WTC11 (cell line): ENCODE data around the gene FABP1. TPM values are rescaled to one million over a fixed set of nuclear protein-coding genes. Genes with fewer than 3 reads are reported as not detected.

Experiments
- ATAC-seq: fragments of 200-7000 bp; cut with Tn5 transposase; 2 replicates; pipeline ENCODE4 v1.10.0; 2021; ENCODE audit warnings: mild to moderate bottlenecking, moderate library complexity
- CTCF ChIA-PET: fragments of 300-600 bp; sonication (Branson Sonifier 250); formaldehyde crosslinking; loops from one replicate; lab custom pipeline; 2021; ENCODE audit warnings: antibody characterized with exemption; lab: Charles Lee
- POLR2A ChIA-PET: fragments of 350-600 bp; sonication (Branson Sonifier 250); formaldehyde crosslinking; loops from one replicate; lab custom pipeline; 2021; ENCODE audit warnings: antibody characterized with exemption; lab: Charles Lee
- DNase-seq: peaks from one replicate; pipeline ENCODE4 v3.0.0; 2021; ENCODE audit warnings: low spot score
- H3K27ac Mint-ChIP-seq: 2 replicates; pipeline ENCODE4 v1.8.0; 2021; ENCODE audit warnings: mixed read lengths
- H3K27me3 Mint-ChIP-seq: 2 replicates; pipeline ENCODE4 v1.8.0; 2021; ENCODE audit warnings: low read depth, mild to moderate bottlenecking, moderate library complexity, mixed read lengths
- H3K36me3 Mint-ChIP-seq: 2 replicates; pipeline ENCODE4 v1.8.0; 2021; ENCODE audit warnings: mixed read lengths
- H3K4me1 Mint-ChIP-seq: 2 replicates; pipeline ENCODE4 v1.8.0; 2022; ENCODE audit warnings: mixed read lengths
- H3K4me3 Mint-ChIP-seq: 2 replicates; pipeline ENCODE4 v1.8.0; 2021; ENCODE audit warnings: mild to moderate bottlenecking, moderate library complexity, mixed read lengths
- H3K9me3 Mint-ChIP-seq: 2 replicates; pipeline ENCODE4 v1.8.0; 2021; ENCODE audit warnings: mixed read lengths
- ELF4 ChIP-seq: sonication (generic); formaldehyde crosslinking; IDR thresholded peaks from 2 replicates; pipeline ENCODE4 v1.8.1; 2022; ENCODE audit warnings: low read depth, mild to moderate bottlenecking, moderate library complexity, missing genetic modification reagents
- EMX1 ChIP-seq: fragments of 250-450 bp; sonication (Bioruptor Pico); IDR thresholded peaks from 2 replicates; pipeline ENCODE4 v1.8.0; 2021; ENCODE audit warnings: mild to moderate bottlenecking
- FOXP1 ChIP-seq: sonication (generic); formaldehyde crosslinking; IDR thresholded peaks from 2 replicates; pipeline ENCODE4 v1.8.0; 2022; ENCODE audit warnings: missing genetic modification reagents, mild to moderate bottlenecking, moderate library complexity, borderline replicate concordance
- JAZF1 ChIP-seq: fragments of 250-450 bp; sonication (Bioruptor Pico); IDR thresholded peaks from 2 replicates; pipeline ENCODE4 v1.9.0; 2021; ENCODE audit warnings: moderate library complexity, mild to moderate bottlenecking, inconsistent platforms
- NFATC4 ChIP-seq: fragments of 250-450 bp; sonication (Bioruptor Pico); IDR thresholded peaks from 2 replicates; pipeline ENCODE4 v1.9.0; 2021; ENCODE audit warnings: mild to moderate bottlenecking
- NFE2L1 ChIP-seq: sonication (generic); formaldehyde crosslinking; IDR thresholded peaks from 2 replicates; pipeline ENCODE4 v1.8.1; 2023; ENCODE audit warnings: missing genetic modification reagents
- NFYB ChIP-seq: sonication (generic); formaldehyde crosslinking; conservative IDR thresholded peaks from 2 replicates; pipeline ENCODE4 v1.8.0; 2022; ENCODE audit warnings: low read depth, missing genetic modification reagents
- NR1H2 ChIP-seq: sonication (generic); formaldehyde crosslinking; IDR thresholded peaks from 2 replicates; pipeline ENCODE4 v1.9.0; 2021; ENCODE audit warnings: mild to moderate bottlenecking, moderate library complexity, missing genetic modification reagents
- TCF7 ChIP-seq: sonication (generic); formaldehyde crosslinking; IDR thresholded peaks from 2 replicates; pipeline ENCODE4 v1.8.0; 2022; ENCODE audit warnings: mild to moderate bottlenecking, low read depth, missing genetic modification reagents, moderate library complexity
- ZNF232 ChIP-seq: sonication (generic); formaldehyde crosslinking; IDR thresholded peaks from 2 replicates; pipeline ENCODE4 v1.8.0; 2022; ENCODE audit warnings: mild to moderate bottlenecking, missing genetic modification reagents
- ZNF396 ChIP-seq: fragments of 250-450 bp; sonication (Bioruptor Pico); IDR thresholded peaks from 2 replicates; pipeline ENCODE4 v1.8.0; 2021; ENCODE audit warnings: mild to moderate bottlenecking, moderate library complexity, borderline replicate concordance
- total RNA-seq: library from RNA; stranded (reverse); gene quantifications from 3 replicates; pipeline ENCODE4 v1.2.3, GENCODE V29; 2021
- TF ChIP-seq, protein P1 (sequence below): sonication (generic); formaldehyde crosslinking; IDR thresholded peaks from 2 replicates; pipeline ENCODE4 v1.8.0; 2022; ENCODE audit warnings: mild to moderate bottlenecking, missing genetic modification reagents
- TF ChIP-seq, protein P2 (sequence below): sonication (generic); formaldehyde crosslinking; IDR thresholded peaks from 2 replicates; pipeline ENCODE4 v1.8.1; 2022; ENCODE audit warnings: low read depth, missing genetic modification reagents, borderline replicate concordance
- TF ChIP-seq, protein P3 (sequence below): sonication (generic); formaldehyde crosslinking; IDR thresholded peaks from 2 replicates; pipeline ENCODE4 v1.8.1; 2022; ENCODE audit warnings: low read depth, mild to moderate bottlenecking, moderate library complexity, missing genetic modification reagents, borderline replicate concordance
- TF ChIP-seq, protein P4 (sequence below): sonication (generic); formaldehyde crosslinking; IDR thresholded peaks from 2 replicates; pipeline ENCODE4 v1.8.0; 2022; ENCODE audit warnings: missing genetic modification reagents
- TF ChIP-seq, protein P5 (sequence below): sonication (generic); formaldehyde crosslinking; IDR thresholded peaks from 2 replicates; pipeline ENCODE4 v1.8.1; 2023; ENCODE audit warnings: mild to moderate bottlenecking, missing genetic modification reagents
- TF ChIP-seq, protein P6 (sequence below): sonication (generic); formaldehyde crosslinking; IDR thresholded peaks from 2 replicates; pipeline ENCODE4 v1.8.0; 2023; ENCODE audit warnings: missing genetic modification reagents, mild to moderate bottlenecking, borderline replicate concordance
- TF ChIP-seq, protein P7 (sequence below): fragments of 250-450 bp; sonication (Bioruptor Pico); IDR thresholded peaks from 2 replicates; pipeline ENCODE4 v1.9.0; 2021; ENCODE audit warnings: mild to moderate bottlenecking

The FABP1 gene
- total RNA-seq, 1 experiment from 2014 or later, result 0.46 TPM

DNA sequence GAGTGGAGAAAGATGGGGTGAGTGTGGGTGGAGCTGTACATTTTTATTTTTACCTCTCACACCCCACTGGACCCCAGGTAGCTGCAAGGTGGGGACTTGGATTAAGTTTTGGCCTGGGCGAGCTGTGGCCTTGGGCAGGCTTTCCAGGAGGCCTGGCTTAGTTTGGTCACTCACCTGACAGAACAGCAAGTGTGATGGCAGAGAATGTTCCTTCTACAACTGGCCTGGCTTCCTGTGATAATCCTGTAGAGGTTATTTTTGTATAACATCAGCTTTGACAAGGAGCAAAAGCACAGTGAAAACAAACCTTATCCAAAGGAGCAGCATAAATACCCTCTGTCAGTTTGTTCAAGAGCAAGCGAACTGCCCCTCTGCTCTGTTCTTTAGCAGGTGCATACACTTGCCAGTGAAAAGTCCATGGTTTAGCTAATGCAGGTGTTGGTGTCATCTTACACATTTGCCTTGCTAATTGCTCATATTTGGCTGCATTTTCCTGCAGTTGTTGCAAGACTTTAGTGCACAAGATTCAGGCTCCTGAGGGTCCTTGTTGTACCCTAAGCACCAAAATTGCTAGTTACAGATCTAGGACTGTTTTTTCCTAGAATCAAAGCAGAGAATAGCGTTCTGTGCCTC lies 48.6 kb upstream of the FABP1 start:
- H3K27me3 Mint-ChIP-seq, result peaks cover 1% of the 10 kb centered on the region; the same call in 1 of the 2 replicates
- TF ChIP-seq EMX1 (CRISPR knock-in tag) (no peak), TCF7 (no peak)
- TF ChIP-seq, protein P1, sequence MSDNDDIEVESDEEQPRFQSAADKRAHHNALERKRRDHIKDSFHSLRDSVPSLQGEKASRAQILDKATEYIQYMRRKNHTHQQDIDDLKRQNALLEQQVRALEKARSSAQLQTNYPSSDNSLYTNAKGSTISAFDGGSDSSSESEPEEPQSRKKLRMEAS, result no peak
- TF ChIP-seq, protein P2, sequence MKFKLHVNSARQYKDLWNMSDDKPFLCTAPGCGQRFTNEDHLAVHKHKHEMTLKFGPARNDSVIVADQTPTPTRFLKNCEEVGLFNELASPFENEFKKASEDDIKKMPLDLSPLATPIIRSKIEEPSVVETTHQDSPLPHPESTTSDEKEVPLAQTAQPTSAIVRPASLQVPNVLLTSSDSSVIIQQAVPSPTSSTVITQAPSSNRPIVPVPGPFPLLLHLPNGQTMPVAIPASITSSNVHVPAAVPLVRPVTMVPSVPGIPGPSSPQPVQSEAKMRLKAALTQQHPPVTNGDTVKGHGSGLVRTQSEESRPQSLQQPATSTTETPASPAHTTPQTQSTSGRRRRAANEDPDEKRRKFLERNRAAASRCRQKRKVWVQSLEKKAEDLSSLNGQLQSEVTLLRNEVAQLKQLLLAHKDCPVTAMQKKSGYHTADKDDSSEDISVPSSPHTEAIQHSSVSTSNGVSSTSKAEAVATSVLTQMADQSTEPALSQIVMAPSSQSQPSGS, result no peak
- TF ChIP-seq, all 79 proteins: peak for 0
- ChIA-PET CTCF (interaction anchor here (0.6 to 5.1 kb wide), 3 partner anchors 14 to 116 kb away, joined by 3 to 33 read pairs (median 3); no protein-coding TSS in a partner anchor), POLR2A (no interaction called here)
- Mint-ChIP-seq H3K4me3 (no peak overlapping the region), H3K4me1 (peaks cover 15% of the 10 kb centered on the region), H3K27ac (no peak overlapping the region), H3K9me3 (no peaks in the 10 kb centered on the region), H3K36me3 (peaks cover 3% of the 10 kb centered on the region; the same call in 1 of the 2 replicates)
- ATAC-seq (no peak), DNase-seq (no peak)

DNA sequence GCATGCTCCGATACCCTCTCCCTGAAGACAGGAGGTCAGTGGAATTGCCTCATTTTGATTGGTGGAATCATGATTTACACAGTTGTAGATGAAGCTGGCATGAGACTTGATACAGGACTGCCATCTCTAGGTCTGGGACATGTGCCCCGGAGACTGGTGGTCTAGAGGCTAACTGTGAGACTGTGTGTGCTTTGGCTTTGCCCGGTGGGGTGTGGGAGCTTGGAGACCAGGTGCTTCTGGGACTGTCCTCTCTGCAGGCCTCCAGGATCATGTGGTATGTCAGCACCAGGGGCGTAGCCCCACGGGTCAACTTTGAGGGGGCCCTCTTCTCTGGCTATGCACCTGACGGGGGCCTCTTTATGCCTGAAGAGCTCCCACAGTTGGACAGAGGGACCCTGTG lies 45.0 kb upstream of the FABP1 start:
- Mint-ChIP-seq H3K27me3 (no peaks in the 10 kb centered on the region), H3K4me3 (no peak overlapping the region), H3K4me1 (peaks cover 33% of the 10 kb centered on the region), H3K36me3 (peaks cover 3% of the 10 kb centered on the region; the same call in 1 of the 2 replicates), H3K27ac (no peak overlapping the region), H3K9me3 (0 out of 2 replicates have a peak, but pooled peaks cover 2% of the 10 kb centered on the region)
- CTCF ChIA-PET, result interaction anchor here (0.8 to 1.7 kb wide), 5 partner anchors 13 to 112 kb away, joined by 3 to 15 read pairs (median 4); no protein-coding TSS in a partner anchor
- DNase-seq, result no peak
- no peak for ATAC-seq
- POLR2A ChIA-PET, result interaction anchor here (0.7 kb wide), 1 partner anchor 25 kb away, joined by 5 read pairs; no protein-coding TSS in a partner anchor
- no peak for TF ChIP-seq NFYB
- no peak for TF ChIP-seq NR1H2
- no peak for TF ChIP-seq FOXP1 (CRISPR knock-in tag)
- TF ChIP-seq, protein P3, sequence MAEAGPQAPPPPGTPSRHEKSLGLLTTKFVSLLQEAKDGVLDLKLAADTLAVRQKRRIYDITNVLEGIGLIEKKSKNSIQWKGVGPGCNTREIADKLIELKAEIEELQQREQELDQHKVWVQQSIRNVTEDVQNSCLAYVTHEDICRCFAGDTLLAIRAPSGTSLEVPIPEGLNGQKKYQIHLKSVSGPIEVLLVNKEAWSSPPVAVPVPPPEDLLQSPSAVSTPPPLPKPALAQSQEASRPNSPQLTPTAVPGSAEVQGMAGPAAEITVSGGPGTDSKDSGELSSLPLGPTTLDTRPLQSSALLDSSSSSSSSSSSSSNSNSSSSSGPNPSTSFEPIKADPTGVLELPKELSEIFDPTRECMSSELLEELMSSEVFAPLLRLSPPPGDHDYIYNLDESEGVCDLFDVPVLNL (CRISPR knock-in tag), result no peak
- no peak for TF ChIP-seq JAZF1 (CRISPR knock-in tag)
- TF ChIP-seq NFATC4 (CRISPR knock-in tag), result no peak
- TF ChIP-seq ZNF232 (CRISPR knock-in tag), result no peak
- no peak for TF ChIP-seq ELF4 (CRISPR knock-in tag)
- no peak for TF ChIP-seq NFE2L1
- TF ChIP-seq, protein P4, sequence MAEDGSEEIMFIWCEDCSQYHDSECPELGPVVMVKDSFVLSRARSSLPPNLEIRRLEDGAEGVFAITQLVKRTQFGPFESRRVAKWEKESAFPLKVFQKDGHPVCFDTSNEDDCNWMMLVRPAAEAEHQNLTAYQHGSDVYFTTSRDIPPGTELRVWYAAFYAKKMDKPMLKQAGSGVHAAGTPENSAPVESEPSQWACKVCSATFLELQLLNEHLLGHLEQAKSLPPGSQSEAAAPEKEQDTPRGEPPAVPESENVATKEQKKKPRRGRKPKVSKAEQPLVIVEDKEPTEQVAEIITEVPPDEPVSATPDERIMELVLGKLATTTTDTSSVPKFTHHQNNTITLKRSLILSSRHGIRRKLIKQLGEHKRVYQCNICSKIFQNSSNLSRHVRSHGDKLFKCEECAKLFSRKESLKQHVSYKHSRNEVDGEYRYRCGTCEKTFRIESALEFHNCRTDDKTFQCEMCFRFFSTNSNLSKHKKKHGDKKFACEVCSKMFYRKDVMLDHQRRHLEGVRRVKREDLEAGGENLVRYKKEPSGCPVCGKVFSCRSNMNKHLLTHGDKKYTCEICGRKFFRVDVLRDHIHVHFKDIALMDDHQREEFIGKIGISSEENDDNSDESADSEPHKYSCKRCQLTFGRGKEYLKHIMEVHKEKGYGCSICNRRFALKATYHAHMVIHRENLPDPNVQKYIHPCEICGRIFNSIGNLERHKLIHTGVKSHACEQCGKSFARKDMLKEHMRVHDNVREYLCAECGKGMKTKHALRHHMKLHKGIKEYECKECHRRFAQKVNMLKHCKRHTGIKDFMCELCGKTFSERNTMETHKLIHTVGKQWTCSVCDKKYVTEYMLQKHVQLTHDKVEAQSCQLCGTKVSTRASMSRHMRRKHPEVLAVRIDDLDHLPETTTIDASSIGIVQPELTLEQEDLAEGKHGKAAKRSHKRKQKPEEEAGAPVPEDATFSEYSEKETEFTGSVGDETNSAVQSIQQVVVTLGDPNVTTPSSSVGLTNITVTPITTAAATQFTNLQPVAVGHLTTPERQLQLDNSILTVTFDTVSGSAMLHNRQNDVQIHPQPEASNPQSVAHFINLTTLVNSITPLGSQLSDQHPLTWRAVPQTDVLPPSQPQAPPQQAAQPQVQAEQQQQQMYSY (CRISPR knock-in tag), result no peak
- no peak for TF ChIP-seq ZNF396 (CRISPR knock-in tag)
- TF ChIP-seq, protein P5, sequence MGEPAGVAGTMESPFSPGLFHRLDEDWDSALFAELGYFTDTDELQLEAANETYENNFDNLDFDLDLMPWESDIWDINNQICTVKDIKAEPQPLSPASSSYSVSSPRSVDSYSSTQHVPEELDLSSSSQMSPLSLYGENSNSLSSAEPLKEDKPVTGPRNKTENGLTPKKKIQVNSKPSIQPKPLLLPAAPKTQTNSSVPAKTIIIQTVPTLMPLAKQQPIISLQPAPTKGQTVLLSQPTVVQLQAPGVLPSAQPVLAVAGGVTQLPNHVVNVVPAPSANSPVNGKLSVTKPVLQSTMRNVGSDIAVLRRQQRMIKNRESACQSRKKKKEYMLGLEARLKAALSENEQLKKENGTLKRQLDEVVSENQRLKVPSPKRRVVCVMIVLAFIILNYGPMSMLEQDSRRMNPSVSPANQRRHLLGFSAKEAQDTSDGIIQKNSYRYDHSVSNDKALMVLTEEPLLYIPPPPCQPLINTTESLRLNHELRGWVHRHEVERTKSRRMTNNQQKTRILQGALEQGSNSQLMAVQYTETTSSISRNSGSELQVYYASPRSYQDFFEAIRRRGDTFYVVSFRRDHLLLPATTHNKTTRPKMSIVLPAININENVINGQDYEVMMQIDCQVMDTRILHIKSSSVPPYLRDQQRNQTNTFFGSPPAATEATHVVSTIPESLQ (CRISPR knock-in tag), result no peak
- TF ChIP-seq, protein P6, sequence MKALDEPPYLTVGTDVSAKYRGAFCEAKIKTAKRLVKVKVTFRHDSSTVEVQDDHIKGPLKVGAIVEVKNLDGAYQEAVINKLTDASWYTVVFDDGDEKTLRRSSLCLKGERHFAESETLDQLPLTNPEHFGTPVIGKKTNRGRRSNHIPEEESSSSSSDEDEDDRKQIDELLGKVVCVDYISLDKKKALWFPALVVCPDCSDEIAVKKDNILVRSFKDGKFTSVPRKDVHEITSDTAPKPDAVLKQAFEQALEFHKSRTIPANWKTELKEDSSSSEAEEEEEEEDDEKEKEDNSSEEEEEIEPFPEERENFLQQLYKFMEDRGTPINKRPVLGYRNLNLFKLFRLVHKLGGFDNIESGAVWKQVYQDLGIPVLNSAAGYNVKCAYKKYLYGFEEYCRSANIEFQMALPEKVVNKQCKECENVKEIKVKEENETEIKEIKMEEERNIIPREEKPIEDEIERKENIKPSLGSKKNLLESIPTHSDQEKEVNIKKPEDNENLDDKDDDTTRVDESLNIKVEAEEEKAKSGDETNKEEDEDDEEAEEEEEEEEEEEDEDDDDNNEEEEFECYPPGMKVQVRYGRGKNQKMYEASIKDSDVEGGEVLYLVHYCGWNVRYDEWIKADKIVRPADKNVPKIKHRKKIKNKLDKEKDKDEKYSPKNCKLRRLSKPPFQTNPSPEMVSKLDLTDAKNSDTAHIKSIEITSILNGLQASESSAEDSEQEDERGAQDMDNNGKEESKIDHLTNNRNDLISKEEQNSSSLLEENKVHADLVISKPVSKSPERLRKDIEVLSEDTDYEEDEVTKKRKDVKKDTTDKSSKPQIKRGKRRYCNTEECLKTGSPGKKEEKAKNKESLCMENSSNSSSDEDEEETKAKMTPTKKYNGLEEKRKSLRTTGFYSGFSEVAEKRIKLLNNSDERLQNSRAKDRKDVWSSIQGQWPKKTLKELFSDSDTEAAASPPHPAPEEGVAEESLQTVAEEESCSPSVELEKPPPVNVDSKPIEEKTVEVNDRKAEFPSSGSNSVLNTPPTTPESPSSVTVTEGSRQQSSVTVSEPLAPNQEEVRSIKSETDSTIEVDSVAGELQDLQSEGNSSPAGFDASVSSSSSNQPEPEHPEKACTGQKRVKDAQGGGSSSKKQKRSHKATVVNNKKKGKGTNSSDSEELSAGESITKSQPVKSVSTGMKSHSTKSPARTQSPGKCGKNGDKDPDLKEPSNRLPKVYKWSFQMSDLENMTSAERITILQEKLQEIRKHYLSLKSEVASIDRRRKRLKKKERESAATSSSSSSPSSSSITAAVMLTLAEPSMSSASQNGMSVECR (CRISPR knock-in tag), result no peak
- TF ChIP-seq, protein P7, sequence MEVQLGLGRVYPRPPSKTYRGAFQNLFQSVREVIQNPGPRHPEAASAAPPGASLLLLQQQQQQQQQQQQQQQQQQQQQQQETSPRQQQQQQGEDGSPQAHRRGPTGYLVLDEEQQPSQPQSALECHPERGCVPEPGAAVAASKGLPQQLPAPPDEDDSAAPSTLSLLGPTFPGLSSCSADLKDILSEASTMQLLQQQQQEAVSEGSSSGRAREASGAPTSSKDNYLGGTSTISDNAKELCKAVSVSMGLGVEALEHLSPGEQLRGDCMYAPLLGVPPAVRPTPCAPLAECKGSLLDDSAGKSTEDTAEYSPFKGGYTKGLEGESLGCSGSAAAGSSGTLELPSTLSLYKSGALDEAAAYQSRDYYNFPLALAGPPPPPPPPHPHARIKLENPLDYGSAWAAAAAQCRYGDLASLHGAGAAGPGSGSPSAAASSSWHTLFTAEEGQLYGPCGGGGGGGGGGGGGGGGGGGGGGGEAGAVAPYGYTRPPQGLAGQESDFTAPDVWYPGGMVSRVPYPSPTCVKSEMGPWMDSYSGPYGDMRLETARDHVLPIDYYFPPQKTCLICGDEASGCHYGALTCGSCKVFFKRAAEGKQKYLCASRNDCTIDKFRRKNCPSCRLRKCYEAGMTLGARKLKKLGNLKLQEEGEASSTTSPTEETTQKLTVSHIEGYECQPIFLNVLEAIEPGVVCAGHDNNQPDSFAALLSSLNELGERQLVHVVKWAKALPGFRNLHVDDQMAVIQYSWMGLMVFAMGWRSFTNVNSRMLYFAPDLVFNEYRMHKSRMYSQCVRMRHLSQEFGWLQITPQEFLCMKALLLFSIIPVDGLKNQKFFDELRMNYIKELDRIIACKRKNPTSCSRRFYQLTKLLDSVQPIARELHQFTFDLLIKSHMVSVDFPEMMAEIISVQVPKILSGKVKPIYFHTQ (CRISPR knock-in tag), result no peak
